Measurements from ENCODE around the gene PITHD1. TPM values are rescaled to one million over a fixed set of nuclear protein-coding genes. Genes with fewer than 3 reads are reported as not detected.
"Not testable (repeated sequence)": the region's sequence is repeated elsewhere in the genome, so short reads cannot be mapped to it uniquely, and the experiment has no call there.

The PITHD1 gene
- 10 to 100 TPM; 64.0 to 64.5 TPM for total RNA-seq

- H3K27ac Mint-ChIP-seq = peak within 1 kb of the TSS; percentile 95
- H3K36me3 Mint-ChIP-seq = peaks cover 6% of the 10 kb centered on the region
Measured at GRCh38 chr1:23777979-23778814, at the start of gene PITHD1. TSS of gene PITHD1 (plus strand) at chr1:23778418. CDS start at chr1:23778516, 98 bp downstream.

GRCh38 chr1:23732363-23733224 lies 45.6 kb upstream of the PITHD1 start:
- POLR2A ChIA-PET = no interaction called here
- Mint-ChIP-seq H3K9me3 (no peaks in the 10 kb centered on the region), H3K4me1 (peaks cover 9% of the 10 kb centered on the region), H3K4me3 (no peak overlapping the region), H3K27ac (no peak overlapping the region), H3K36me3 (peaks cover 5% of the 10 kb centered on the region), H3K27me3 (no peaks in the 10 kb centered on the region)
- DNase-seq = no peak
- ATAC-seq (ENCODE audit: low read depth) = no peak

More at GRCh38 chr1:23777979-23778814, at the start of gene PITHD1:
- ATAC-seq (ENCODE audit: low read depth) = peak; percentile 91
- H3K4me3 Mint-ChIP-seq = peak within 1 kb of the TSS; percentile 93
- no peaks in the 10 kb centered on the region for H3K27me3 Mint-ChIP-seq
- peak; percentile 90 for DNase-seq
- H3K4me1 Mint-ChIP-seq = peaks cover 41% of the 10 kb centered on the region
- no peaks in the 10 kb centered on the region for H3K9me3 Mint-ChIP-seq
- POLR2A ChIA-PET = interaction anchor here (0.8 to 5.3 kb wide), 13 partner anchors 13 to 434 kb away, joined by 3 to 62 read pairs (median 6); partner anchors contain the start of genes ELOA, GALE, HMGCL and HNRNPR

GRCh38 chr1:23733281-23733680 lies 44.9 kb upstream of the PITHD1 start:
- H3K27ac Mint-ChIP-seq; H3K9me3 Mint-ChIP-seq; H3K27me3 Mint-ChIP-seq; DNase-seq; H3K4me1 Mint-ChIP-seq; H3K36me3 Mint-ChIP-seq; ATAC-seq (ENCODE audit: low read depth); H3K4me3 Mint-ChIP-seq; POLR2A ChIA-PET: not testable (repeated sequence)

- no peak for ATAC-seq (ENCODE audit: low read depth)
- Mint-ChIP-seq H3K9me3 (no peaks in the 10 kb centered on the region), H3K4me1 (peaks cover 6% of the 10 kb centered on the region), H3K4me3 (no peak overlapping the region), H3K36me3 (peaks cover 4% of the 10 kb centered on the region), H3K27ac (no peak overlapping the region), H3K27me3 (peaks cover 3% of the 10 kb centered on the region)
- DNase-seq = no peak
- POLR2A ChIA-PET = no interaction called here
Measured at GRCh38 chr1:23736437-23737134, 41.6 kb upstream of the PITHD1 start.

GRCh38 chr1:23741609-23742008 lies 36.6 kb upstream of the PITHD1 start:
- Mint-ChIP-seq H3K27ac (peak overlapping the region; percentile 93), H3K9me3 (no peaks in the 10 kb centered on the region), H3K27me3 (peaks cover 3% of the 10 kb centered on the region), H3K36me3 (no peaks in the 10 kb centered on the region), H3K4me3 (peak overlapping the region; percentile 89), H3K4me1 (peaks cover 29% of the 10 kb centered on the region)
- POLR2A ChIA-PET = no interaction called here
- no peak for ATAC-seq (ENCODE audit: low read depth)
- DNase-seq = no peak

- peaks cover 38% of the 10 kb centered on the region for H3K4me1 Mint-ChIP-seq
- peak overlapping the region; percentile 93 for H3K27ac Mint-ChIP-seq
- peaks cover 3% of the 10 kb centered on the region for H3K36me3 Mint-ChIP-seq
- no peak for DNase-seq
- POLR2A ChIA-PET = interaction anchor here (0.7 to 3.5 kb wide), 13 partner anchors 8 to 238 kb away, joined by 3 to 27 read pairs (median 4); partner anchors contain the start of genes PITHD1, PNRC2, RPL11 and SRSF10
- H3K4me3 Mint-ChIP-seq = peak overlapping the region; percentile 89
- H3K9me3 Mint-ChIP-seq = no peaks in the 10 kb centered on the region
- peaks cover 3% of the 10 kb centered on the region for H3K27me3 Mint-ChIP-seq
- ATAC-seq (ENCODE audit: low read depth) = peak; percentile 23
Measured at GRCh38 chr1:23742670-23743286, 35.4 kb upstream of the PITHD1 start.

GRCh38 chr1:23743287-23744152 lies 34.7 kb upstream of the PITHD1 start, which contains the start of gene ELOA:
TSS of gene ELOA (plus strand) at chr1:23743471. CDS start at chr1:23743504, 33 bp downstream.
- POLR2A ChIA-PET = interaction anchor here (0.6 to 3.5 kb wide), 19 partner anchors 8 to 262 kb away, joined by 3 to 27 read pairs (median 4); partner anchors contain the start of genes PITHD1, PNRC2, RPL11 and SRSF10
- Mint-ChIP-seq H3K4me1 (peaks cover 44% of the 10 kb centered on the region), H3K27ac (peak within 1 kb of the TSS; percentile 93), H3K4me3 (peak within 1 kb of the TSS; percentile 92), H3K27me3 (no peaks in the 10 kb centered on the region), H3K36me3 (peaks cover 3% of the 10 kb centered on the region), H3K9me3 (no peaks in the 10 kb centered on the region)
- DNase-seq (peak; percentile 87), ATAC-seq (ENCODE audit: low read depth) (peak; percentile 95)

GRCh38 chr1:23745515-23745914 lies 32.7 kb upstream of the PITHD1 start:
- Mint-ChIP-seq H3K27me3 (no peaks in the 10 kb centered on the region), H3K4me1 (peaks cover 47% of the 10 kb centered on the region), H3K36me3 (peaks cover 6% of the 10 kb centered on the region), H3K4me3 (peak overlapping the region; percentile 92), H3K27ac (no peak overlapping the region), H3K9me3 (no peaks in the 10 kb centered on the region)
- POLR2A ChIA-PET = interaction anchor here (0.6 to 3.5 kb wide), 3 partner anchors 54 to 205 kb away, joined by 4 to 27 read pairs (median 6); partner anchors contain the start of gene RPL11
- no peak for ATAC-seq (ENCODE audit: low read depth)
- DNase-seq = no peak

GRCh38 chr1:23748016-23748415 lies 30.2 kb upstream of the PITHD1 start:
- Mint-ChIP-seq H3K4me3 (no peak overlapping the region), H3K4me1 (peaks cover 37% of the 10 kb centered on the region), H3K27ac (no peak overlapping the region), H3K36me3 (peaks cover 16% of the 10 kb centered on the region), H3K27me3 (no peaks in the 10 kb centered on the region), H3K9me3 (no peaks in the 10 kb centered on the region)
- DNase-seq = no peak
- no peak for ATAC-seq (ENCODE audit: low read depth)
- POLR2A ChIA-PET = no interaction called here

GRCh38 chr1:23751050-23751814 lies 27.0 kb upstream of the PITHD1 start:
- Mint-ChIP-seq H3K36me3 (peaks cover 25% of the 10 kb centered on the region), H3K9me3 (no peaks in the 10 kb centered on the region), H3K4me3 (no peak overlapping the region), H3K27me3 (no peaks in the 10 kb centered on the region), H3K4me1 (peaks cover 19% of the 10 kb centered on the region), H3K27ac (no peak overlapping the region)
- POLR2A ChIA-PET = interaction anchor here (1.0 to 1.6 kb wide), 2 partner anchors 8 to 27 kb away, joined by 3 to 4 read pairs; partner anchors contain the start of genes ELOA and PITHD1
- DNase-seq = no peak
- peak; percentile 74 for ATAC-seq (ENCODE audit: low read depth)

- H3K27ac Mint-ChIP-seq = no peak overlapping the region
- POLR2A ChIA-PET = interaction anchor here (1.0 to 1.6 kb wide), 2 partner anchors 9 to 27 kb away, joined by 3 to 4 read pairs; partner anchors contain the start of genes ELOA and PITHD1
Measured at GRCh38 chr1:23751815-23752200, 26.4 kb upstream of the PITHD1 start.

More at GRCh38 chr1:23751815-23752200, 26.4 kb upstream of the PITHD1 start:
- ATAC-seq (ENCODE audit: low read depth) (no peak), DNase-seq (no peak)
- Mint-ChIP-seq H3K9me3 (no peaks in the 10 kb centered on the region), H3K4me1 (peaks cover 16% of the 10 kb centered on the region), H3K36me3 (peaks cover 23% of the 10 kb centered on the region), H3K27me3 (no peaks in the 10 kb centered on the region), H3K4me3 (no peak overlapping the region)

Measured in activated naive CD8-positive, alpha-beta T cell treated with anti-CD3 and anti-CD28 coated beads, Interleukin-2, amount 10 ng/mL, durations not matched to agents 7 days and 5 days (primary cell).